ENCODE data around the gene ESRRG. TPM values are rescaled to one million over a fixed set of nuclear protein-coding genes. Genes with fewer than 3 reads are reported as not detected.

ESRRG gene
- total and polyA plus RNA-seq, 4 donors, result 0.07 to 0.47 (median 0.20) TPM

GRCh38 chr1:216498277-216498676 is 225.0 kb downstream of the ESRRG start:
- DNase-seq (ENCODE audit: low spot score), result no peak
- 91% methylated on average over 2 of the region's 2 CpGs for WGBS
- Histone ChIP-seq H3K9ac (ENCODE audit: low read depth in 1 of 2, low read length in 2 of 2) (no peak overlapping the region), H3K27me3 (ENCODE audit: control insufficient read depth in 4 of 4, insufficient read depth in 4 of 4, low read length in 3 of 4) (no peaks in the 10 kb centered on the region), H3K9me3 (ENCODE audit: control insufficient read depth in 4 of 4, low read length in 3 of 4) (peaks cover 0 to 6% (median 0%) of the 10 kb centered on the region in 4 donors), H3K27ac (ENCODE audit: low read depth in 1 of 2, low read length in 2 of 2) (no peak overlapping the region), H3K4me1 (ENCODE audit: control insufficient read depth in 4 of 4, insufficient read depth in 4 of 4, low read length in 3 of 4) (peaks cover 0 to 25% (median 8%) of the 10 kb centered on the region in 4 donors), H3K36me3 (ENCODE audit: control insufficient read depth in 4 of 4, insufficient read depth in 3 of 4, low read depth in 1 of 4, low read length in 3 of 4) (no peaks in the 10 kb centered on the region), H3K4me3 (ENCODE audit: low read depth in 1 of 3, low read length in 3 of 3) (no peak overlapping the region)
- TF ChIP-seq, protein P1, sequence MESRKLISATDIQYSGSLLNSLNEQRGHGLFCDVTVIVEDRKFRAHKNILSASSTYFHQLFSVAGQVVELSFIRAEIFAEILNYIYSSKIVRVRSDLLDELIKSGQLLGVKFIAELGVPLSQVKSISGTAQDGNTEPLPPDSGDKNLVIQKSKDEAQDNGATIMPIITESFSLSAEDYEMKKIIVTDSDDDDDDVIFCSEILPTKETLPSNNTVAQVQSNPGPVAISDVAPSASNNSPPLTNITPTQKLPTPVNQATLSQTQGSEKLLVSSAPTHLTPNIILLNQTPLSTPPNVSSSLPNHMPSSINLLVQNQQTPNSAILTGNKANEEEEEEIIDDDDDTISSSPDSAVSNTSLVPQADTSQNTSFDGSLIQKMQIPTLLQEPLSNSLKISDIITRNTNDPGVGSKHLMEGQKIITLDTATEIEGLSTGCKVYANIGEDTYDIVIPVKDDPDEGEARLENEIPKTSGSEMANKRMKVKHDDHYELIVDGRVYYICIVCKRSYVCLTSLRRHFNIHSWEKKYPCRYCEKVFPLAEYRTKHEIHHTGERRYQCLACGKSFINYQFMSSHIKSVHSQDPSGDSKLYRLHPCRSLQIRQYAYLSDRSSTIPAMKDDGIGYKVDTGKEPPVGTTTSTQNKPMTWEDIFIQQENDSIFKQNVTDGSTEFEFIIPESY (IDR thresholded peaks at IDR 0.05), result no peak
- TF ChIP-seq MAX (IDR thresholded peaks at IDR 0.05) (no peak), RXRA (IDR thresholded peaks at IDR 0.05) (no peak), TAF1 (conservative IDR thresholded peaks at IDR 0.05) (no peak), EGR1 (IDR thresholded peaks at IDR 0.05; ENCODE audit: low read depth in 2 of 2) (no peak), FOXA2 (IDR thresholded peaks at IDR 0.05) (no peak), SP1 (IDR thresholded peaks at IDR 0.05) (no peak), REST (IDR thresholded peaks at IDR 0.05) (no peak), HNF4G (IDR thresholded peaks at IDR 0.05) (no peak)
- TF ChIP-seq, protein P2, sequence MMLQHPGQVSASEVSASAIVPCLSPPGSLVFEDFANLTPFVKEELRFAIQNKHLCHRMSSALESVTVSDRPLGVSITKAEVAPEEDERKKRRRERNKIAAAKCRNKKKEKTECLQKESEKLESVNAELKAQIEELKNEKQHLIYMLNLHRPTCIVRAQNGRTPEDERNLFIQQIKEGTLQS (IDR thresholded peaks at IDR 0.05), result no peak

GRCh38 chr1:216485042-216485441 is 238.2 kb downstream of the ESRRG start:
- TF ChIP-seq SP1 (IDR thresholded peaks at IDR 0.05), result no peak
- no peaks in the 10 kb centered on the region for H3K27me3 ChIP-seq (ENCODE audit: control insufficient read depth in 4 of 4, insufficient read depth in 4 of 4, low read length in 3 of 4)
- no peak overlapping the region for H3K27ac ChIP-seq (ENCODE audit: low read depth in 1 of 2, low read length in 2 of 2)
- H3K9me3 ChIP-seq (ENCODE audit: control insufficient read depth in 4 of 4, low read length in 3 of 4), result no peaks in the 10 kb centered on the region
- no peaks in the 10 kb centered on the region for H3K36me3 ChIP-seq (ENCODE audit: control insufficient read depth in 4 of 4, insufficient read depth in 3 of 4, low read depth in 1 of 4, low read length in 3 of 4)
- H3K9ac ChIP-seq (ENCODE audit: low read depth in 1 of 2, low read length in 2 of 2), result no peak overlapping the region
- no peak overlapping the region for H3K4me3 ChIP-seq (ENCODE audit: low read depth in 1 of 3, low read length in 3 of 3)
- 86% methylated on average over 1 of the region's 1 CpG for WGBS
- DNase-seq (ENCODE audit: low spot score), result no peak
- H3K4me1 ChIP-seq (ENCODE audit: control insufficient read depth in 4 of 4, insufficient read depth in 4 of 4, low read length in 3 of 4), result peaks cover 3 to 14% (median 5%) of the 10 kb centered on the region in 4 donors

DNA sequence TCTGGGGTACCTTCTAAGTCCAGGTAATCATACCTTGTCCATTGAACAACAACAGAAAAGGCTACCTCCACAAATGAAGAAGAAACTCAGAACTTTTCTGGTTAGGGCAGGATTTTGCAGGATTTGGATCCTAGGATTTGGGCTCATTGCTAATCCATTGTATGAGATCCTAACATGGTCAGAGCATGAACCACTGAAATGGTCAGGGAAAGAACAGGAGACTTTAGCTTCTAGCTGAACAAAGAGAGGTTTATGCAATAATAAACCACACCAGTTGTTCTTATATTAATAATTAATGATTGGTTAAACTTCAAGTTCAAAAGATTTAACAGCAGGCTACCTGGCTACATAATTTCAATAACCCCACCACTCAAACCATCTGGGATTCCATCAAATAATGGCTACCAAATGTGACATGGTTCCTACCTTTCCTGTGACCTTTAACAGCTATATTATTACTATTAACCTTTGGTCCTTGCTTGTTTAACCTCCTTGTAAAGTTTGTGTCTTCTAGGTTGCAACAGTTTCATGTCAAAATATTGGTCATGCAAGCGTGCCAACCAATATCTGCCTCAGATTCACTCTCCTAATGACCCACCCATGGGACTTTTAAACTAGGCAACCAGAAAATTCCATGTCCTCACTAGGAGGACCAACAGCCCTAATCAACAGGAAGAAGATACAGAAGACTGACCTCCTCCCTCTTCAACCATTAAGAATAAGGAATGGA is 239.4 kb downstream of the ESRRG start:
- Histone ChIP-seq H3K27ac (ENCODE audit: low read depth in 1 of 2, low read length in 2 of 2) (peak overlapping the region; percentile 12), H3K4me3 (ENCODE audit: low read depth in 1 of 3, low read length in 3 of 3) (no peak overlapping the region), H3K4me1 (ENCODE audit: control insufficient read depth in 4 of 4, insufficient read depth in 4 of 4, low read length in 3 of 4) (peaks cover 3 to 14% (median 5%) of the 10 kb centered on the region in 4 donors), H3K9me3 (ENCODE audit: control insufficient read depth in 4 of 4, low read length in 3 of 4) (no peaks in the 10 kb centered on the region), H3K36me3 (ENCODE audit: control insufficient read depth in 4 of 4, insufficient read depth in 3 of 4, low read depth in 1 of 4, low read length in 3 of 4) (no peaks in the 10 kb centered on the region), H3K27me3 (ENCODE audit: control insufficient read depth in 4 of 4, insufficient read depth in 4 of 4, low read length in 3 of 4) (no peaks in the 10 kb centered on the region), H3K9ac (ENCODE audit: low read depth in 1 of 2, low read length in 2 of 2) (no peak overlapping the region)
- 33% methylated on average over 1 of the region's 1 CpG for WGBS
- DNase-seq (ENCODE audit: low spot score), result no peak
- TF ChIP-seq SP1 (IDR thresholded peaks at IDR 0.05), result peak; percentile 84
- TF ChIP-seq TAF1 (conservative IDR thresholded peaks at IDR 0.05), result no peak
- no peak for TF ChIP-seq MAX (IDR thresholded peaks at IDR 0.05)
- TF ChIP-seq RAD21 (IDR thresholded peaks at IDR 0.05), result peak; percentile 29 to 42
- TF ChIP-seq, protein P3, sequence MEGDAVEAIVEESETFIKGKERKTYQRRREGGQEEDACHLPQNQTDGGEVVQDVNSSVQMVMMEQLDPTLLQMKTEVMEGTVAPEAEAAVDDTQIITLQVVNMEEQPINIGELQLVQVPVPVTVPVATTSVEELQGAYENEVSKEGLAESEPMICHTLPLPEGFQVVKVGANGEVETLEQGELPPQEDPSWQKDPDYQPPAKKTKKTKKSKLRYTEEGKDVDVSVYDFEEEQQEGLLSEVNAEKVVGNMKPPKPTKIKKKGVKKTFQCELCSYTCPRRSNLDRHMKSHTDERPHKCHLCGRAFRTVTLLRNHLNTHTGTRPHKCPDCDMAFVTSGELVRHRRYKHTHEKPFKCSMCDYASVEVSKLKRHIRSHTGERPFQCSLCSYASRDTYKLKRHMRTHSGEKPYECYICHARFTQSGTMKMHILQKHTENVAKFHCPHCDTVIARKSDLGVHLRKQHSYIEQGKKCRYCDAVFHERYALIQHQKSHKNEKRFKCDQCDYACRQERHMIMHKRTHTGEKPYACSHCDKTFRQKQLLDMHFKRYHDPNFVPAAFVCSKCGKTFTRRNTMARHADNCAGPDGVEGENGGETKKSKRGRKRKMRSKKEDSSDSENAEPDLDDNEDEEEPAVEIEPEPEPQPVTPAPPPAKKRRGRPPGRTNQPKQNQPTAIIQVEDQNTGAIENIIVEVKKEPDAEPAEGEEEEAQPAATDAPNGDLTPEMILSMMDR (IDR thresholded peaks at IDR 0.05; ENCODE audit: low read depth, low read length, missing input control), result no peak
- peak; percentile 85 to 89 for TF ChIP-seq RXRA (IDR thresholded peaks at IDR 0.05)
- TF ChIP-seq GABPA (IDR thresholded peaks at IDR 0.05 in 1 of 2, conservative IDR thresholded peaks at IDR 0.05 in 1 of 2), result peak in 1 of 2 donors; percentile 47
- no peak for TF ChIP-seq FOXA1 (IDR thresholded peaks at IDR 0.05)
- TF ChIP-seq NR2F2 (IDR thresholded peaks at IDR 0.05), result no peak
